GM10847 (cell line): Measurements from ENCODE around the gene C1GALT1C1L.

Experiments used
- POLR2A ChIP-seq: IDR thresholded peaks from 2 replicates; pipeline ENCODE4 v1.6.1; 2011; ENCODE audit not compliant: insufficient read length; ENCODE audit errors: extremely low read depth

Gene C1GALT1C1L

GRCh38 chr2:43689999-43690398, 13.8 kb upstream of the C1GALT1C1L start:
- TF ChIP-seq POLR2A: no peak

GRCh38 chr2:43685357-43685756, 9.1 kb upstream of the C1GALT1C1L start:
- TF ChIP-seq POLR2A: no peak

GRCh38 chr2:43675646-43676321, 445 bp downstream of the C1GALT1C1L start:
- no peak for TF ChIP-seq POLR2A

DNA sequence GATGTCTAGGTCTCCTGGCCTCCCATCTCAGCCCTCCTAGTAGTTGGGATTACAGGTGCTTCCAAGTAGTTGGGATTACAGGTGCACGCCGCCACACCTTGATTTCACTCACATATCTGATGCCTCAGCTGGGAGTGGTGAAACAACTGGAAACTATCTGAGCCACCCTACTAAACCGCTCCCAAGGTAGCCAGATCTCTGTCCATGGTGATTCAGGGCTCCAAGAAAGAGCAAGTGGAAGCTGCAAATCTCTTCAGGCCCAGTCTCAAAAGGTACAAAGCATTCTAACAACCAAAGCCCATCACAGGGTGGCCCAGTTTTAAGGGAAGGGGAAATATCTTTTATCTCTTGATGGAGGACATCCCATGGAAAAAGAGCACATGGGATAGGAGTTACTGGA, 19.0 kb downstream of the C1GALT1C1L start:
- TF ChIP-seq POLR2A: no peak

- no peak for TF ChIP-seq POLR2A
These were observed 22.7 kb downstream of the C1GALT1C1L start for GRCh38 chr2:43653506-43653905.

DNA sequence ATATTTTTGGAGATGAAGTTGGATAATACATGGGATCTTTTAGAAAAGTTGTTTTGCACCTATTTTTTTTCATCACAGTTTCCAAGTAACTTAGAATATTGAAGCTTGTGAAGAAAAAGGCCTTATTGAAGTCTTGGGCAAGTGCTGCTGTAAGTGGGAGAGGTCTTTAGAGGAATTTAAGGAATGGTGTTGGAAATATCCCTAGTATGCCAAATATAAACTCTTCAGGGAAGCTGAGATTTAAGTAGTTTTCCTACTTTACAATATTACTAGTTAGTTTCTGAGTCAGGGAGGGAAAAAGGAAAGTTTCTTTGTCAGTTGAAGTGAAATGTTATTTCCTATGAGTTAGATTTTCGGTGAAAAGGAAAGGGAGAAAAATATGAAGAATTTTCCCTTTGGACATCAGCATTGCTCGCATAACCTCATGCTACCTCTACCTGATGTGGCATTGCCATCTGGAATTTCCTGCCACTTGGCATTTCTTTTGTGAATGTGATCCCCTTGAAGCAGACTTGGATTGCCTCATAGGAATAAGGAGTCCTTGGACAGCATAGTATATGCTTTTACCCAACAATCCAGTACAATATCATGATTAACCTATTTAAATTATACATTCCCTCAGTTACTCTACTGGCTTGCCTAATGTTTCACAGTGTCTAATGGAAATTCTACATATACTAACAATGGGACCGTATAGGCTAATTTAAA, 27.1 kb downstream of the C1GALT1C1L start:
- no peak for TF ChIP-seq POLR2A

DNA sequence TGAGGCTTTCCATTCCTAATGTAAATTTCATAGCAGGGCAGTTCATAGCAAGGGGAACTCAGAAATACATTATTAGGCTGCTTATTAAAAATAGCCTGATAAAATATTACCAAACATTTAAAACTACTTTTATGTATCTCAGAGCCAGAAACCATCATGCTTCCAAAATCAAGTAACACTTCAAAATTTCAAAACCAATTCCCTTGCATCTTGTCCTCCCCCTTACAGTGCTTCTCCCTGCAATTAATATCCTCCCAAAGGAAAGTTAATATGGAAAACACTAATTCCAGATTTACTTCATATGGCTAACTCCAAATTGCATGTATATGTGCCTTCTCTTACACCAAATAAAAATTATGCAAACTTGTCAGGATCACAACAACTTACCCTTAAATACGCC, 32.5 kb downstream of the C1GALT1C1L start:
- no peak for TF ChIP-seq POLR2A

- TF ChIP-seq POLR2A: no peak
These were observed 33.9 kb downstream of the C1GALT1C1L start for GRCh38 chr2:43642363-43642762.

GRCh38 chr2:43637030-43637803, 39.0 kb downstream of the C1GALT1C1L start, which contains the start of gene PLEKHH2:
Gene PLEKHH2 (plus strand): TSS chr2:43637260. CDS start chr2:43644674, 7,414 bp downstream.
- no peak for TF ChIP-seq POLR2A

GRCh38 chr2:43636621-43637020, 39.6 kb downstream of the C1GALT1C1L start:
- TF ChIP-seq POLR2A: no peak

- TF ChIP-seq POLR2A: no peak
These were observed 41.5 kb downstream of the C1GALT1C1L start for GRCh38 chr2:43634604-43635306.

- TF ChIP-seq POLR2A: no peak
These were observed 44.5 kb downstream of the C1GALT1C1L start for GRCh38 chr2:43631618-43632317.
